GM23338 (cell line): ENCODE data around the gene FAM228B.

ENCODE experiments used
- CREB1 ChIP-seq: fragments of 250-450 bp; sonication (Bioruptor Pico); IDR thresholded peaks from 2 replicates; pipeline ENCODE4 v1.5.0; 2020; ENCODE audit warnings: low read depth, mild to moderate bottlenecking, moderate library complexity
- ETS1 ChIP-seq: IDR thresholded peaks from 2 replicates; pipeline ENCODE4 v1.6.1; 2016; ENCODE audit warnings: antibody characterized with exemption
- EZH2 ChIP-seq: fragments of 200-600 bp; sonication (generic); IDR thresholded peaks from one replicate; pipeline ENCODE4 v1.8.0; 2017; ENCODE audit warnings: antibody characterized with exemption, mild to moderate bottlenecking, low read depth; ENCODE audit not compliant: unreplicated experiment
- EZH2phosphoT487 ChIP-seq: fragments of 200-600 bp; sonication (generic); IDR thresholded peaks from one replicate; pipeline ENCODE4 v1.8.1; 2018; ENCODE audit warnings: antibody characterized with exemption; ENCODE audit not compliant: unreplicated experiment
- POLR2AphosphoS5 ChIP-seq: IDR thresholded peaks from 2 replicates; pipeline ENCODE4 v1.6.1; 2016; ENCODE audit warnings: antibody characterized with exemption, low read depth
- STAT1 ChIP-seq: IDR thresholded peaks from one replicate; pipeline ENCODE4 v1.6.1; 2016; ENCODE audit warnings: antibody characterized with exemption; ENCODE audit not compliant: unreplicated experiment
- ZNF114 ChIP-seq: fragments of 250-450 bp; sonication (Bioruptor Pico); IDR thresholded peaks from 2 replicates; pipeline ENCODE4 v1.5.0; 2020; ENCODE audit warnings: mild to moderate bottlenecking, moderate library complexity
- ZNF331 ChIP-seq: fragments of 250-450 bp; sonication (Bioruptor Pico); IDR thresholded peaks from 2 replicates; pipeline ENCODE4 v1.5.0; 2020; ENCODE audit warnings: low read depth, mild to moderate bottlenecking, moderate library complexity
- TF ChIP-seq, protein P1 (sequence below), 2 experiments: fragments of 200-600 bp in 1 of 2; sonication (generic) in 1 of 2; conservative IDR thresholded peaks; 2 replicates each; pipeline versions ENCODE4 v1.5.1 to v1.6.1; 2016 to 2017; ENCODE audit warnings: antibody characterized with exemption in 2 of 2, low read depth in 2 of 2, mild to moderate bottlenecking in 2 of 2, moderate library complexity in 1 of 2
- TF ChIP-seq, protein P2 (sequence below): IDR thresholded peaks from one replicate; pipeline ENCODE4 v1.6.1; 2018; ENCODE audit warnings: antibody characterized with exemption; ENCODE audit not compliant: unreplicated experiment

DNA sequence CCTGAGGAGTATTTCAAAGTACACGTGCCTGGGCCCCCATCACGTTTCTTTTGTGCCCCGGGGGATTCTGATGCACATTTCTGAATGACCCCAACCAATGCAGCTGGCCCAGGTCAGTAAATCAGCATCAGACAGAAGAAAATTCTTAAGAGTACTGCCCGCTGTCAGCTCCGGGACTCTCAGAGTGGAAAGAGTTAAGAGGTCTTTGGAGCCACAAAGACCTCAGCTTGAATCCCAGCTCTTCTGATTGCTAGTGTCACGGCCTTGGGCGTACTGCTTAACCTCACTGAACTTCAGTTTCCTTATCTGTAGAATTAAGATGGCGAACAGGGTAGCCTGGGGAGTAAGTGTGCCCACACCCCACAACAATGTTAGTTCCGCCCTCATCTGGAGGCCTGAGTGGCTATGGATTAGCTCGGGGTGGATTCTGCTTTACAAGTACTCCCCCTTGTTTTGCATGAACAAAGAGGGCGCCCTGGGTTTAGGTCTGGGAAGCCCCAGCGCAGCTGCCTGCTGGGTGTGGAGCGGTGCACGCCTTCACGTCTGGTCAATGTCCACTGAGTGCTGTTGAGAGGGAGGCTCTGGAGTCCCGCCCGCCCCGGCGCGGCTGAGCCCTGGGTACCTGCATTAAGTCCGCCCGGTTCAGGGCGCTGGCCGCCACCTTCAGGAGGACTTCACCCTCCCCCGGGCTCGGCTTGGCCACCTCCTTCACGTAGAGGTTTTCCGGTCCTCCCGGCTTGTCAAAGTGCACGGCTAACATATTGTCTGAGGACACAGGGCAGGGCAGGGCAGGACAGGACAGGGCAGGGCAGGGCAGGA, 39.5 kb upstream of the FAM228B start:
- TF ChIP-seq POLR2AphosphoS5 (peak; percentile 61), ZNF114 (CRISPR knock-in tag) (no peak), EZH2 (no peak), ZNF331 (no peak), CREB1 (no peak), ETS1 (no peak), EZH2phosphoT487 (no peak), STAT1 (no peak)
- TF ChIP-seq, protein P1, sequence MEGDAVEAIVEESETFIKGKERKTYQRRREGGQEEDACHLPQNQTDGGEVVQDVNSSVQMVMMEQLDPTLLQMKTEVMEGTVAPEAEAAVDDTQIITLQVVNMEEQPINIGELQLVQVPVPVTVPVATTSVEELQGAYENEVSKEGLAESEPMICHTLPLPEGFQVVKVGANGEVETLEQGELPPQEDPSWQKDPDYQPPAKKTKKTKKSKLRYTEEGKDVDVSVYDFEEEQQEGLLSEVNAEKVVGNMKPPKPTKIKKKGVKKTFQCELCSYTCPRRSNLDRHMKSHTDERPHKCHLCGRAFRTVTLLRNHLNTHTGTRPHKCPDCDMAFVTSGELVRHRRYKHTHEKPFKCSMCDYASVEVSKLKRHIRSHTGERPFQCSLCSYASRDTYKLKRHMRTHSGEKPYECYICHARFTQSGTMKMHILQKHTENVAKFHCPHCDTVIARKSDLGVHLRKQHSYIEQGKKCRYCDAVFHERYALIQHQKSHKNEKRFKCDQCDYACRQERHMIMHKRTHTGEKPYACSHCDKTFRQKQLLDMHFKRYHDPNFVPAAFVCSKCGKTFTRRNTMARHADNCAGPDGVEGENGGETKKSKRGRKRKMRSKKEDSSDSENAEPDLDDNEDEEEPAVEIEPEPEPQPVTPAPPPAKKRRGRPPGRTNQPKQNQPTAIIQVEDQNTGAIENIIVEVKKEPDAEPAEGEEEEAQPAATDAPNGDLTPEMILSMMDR (conservative IDR thresholded peaks at IDR 0.05; ENCODE audit: low read depth in 2 of 2) = peak in 1 of 2 experiments; percentile 15; a peak in 1 of 4 replicates
- TF ChIP-seq, protein P2, sequence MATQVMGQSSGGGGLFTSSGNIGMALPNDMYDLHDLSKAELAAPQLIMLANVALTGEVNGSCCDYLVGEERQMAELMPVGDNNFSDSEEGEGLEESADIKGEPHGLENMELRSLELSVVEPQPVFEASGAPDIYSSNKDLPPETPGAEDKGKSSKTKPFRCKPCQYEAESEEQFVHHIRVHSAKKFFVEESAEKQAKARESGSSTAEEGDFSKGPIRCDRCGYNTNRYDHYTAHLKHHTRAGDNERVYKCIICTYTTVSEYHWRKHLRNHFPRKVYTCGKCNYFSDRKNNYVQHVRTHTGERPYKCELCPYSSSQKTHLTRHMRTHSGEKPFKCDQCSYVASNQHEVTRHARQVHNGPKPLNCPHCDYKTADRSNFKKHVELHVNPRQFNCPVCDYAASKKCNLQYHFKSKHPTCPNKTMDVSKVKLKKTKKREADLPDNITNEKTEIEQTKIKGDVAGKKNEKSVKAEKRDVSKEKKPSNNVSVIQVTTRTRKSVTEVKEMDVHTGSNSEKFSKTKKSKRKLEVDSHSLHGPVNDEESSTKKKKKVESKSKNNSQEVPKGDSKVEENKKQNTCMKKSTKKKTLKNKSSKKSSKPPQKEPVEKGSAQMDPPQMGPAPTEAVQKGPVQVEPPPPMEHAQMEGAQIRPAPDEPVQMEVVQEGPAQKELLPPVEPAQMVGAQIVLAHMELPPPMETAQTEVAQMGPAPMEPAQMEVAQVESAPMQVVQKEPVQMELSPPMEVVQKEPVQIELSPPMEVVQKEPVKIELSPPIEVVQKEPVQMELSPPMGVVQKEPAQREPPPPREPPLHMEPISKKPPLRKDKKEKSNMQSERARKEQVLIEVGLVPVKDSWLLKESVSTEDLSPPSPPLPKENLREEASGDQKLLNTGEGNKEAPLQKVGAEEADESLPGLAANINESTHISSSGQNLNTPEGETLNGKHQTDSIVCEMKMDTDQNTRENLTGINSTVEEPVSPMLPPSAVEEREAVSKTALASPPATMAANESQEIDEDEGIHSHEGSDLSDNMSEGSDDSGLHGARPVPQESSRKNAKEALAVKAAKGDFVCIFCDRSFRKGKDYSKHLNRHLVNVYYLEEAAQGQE = no peak
